Activated CD8-positive, alpha-beta memory T cell treated with anti-CD3 and anti-CD28 coated beads for 1 hour (primary cell): ENCODE data around the gene KDM8.

Experiments used
- DNase-seq, 2 donors: peaks; one replicate each; pipeline ENCODE4 v3.0.0-alpha.2; 2020; ENCODE audit warnings: low read depth in 1 of 2; ENCODE audit errors: extremely low read depth in 1 of 2

The KDM8 gene

GRCh38 chr16:27228621-27229501, 25.5 kb downstream of the KDM8 start:
- no peak for DNase-seq

GRCh38 chr16:27229891-27230470, 26.7 kb downstream of the KDM8 start:
- no peak for DNase-seq

GRCh38 chr16:27230562-27231001, 27.3 kb downstream of the KDM8 start:
- peak; percentile 51 to 73 for DNase-seq

GRCh38 chr16:27231692-27232060, 28.4 kb downstream of the KDM8 start:
- DNase-seq = no peak

- no peak for DNase-seq
Measured at GRCh38 chr16:27232061-27232900, 29.0 kb downstream of the KDM8 start.

- DNase-seq = no peak
Measured at GRCh38 chr16:27232901-27233625, 29.7 kb downstream of the KDM8 start.

- no peak for DNase-seq
Measured at GRCh38 chr16:27233731-27234130, 30.4 kb downstream of the KDM8 start.

GRCh38 chr16:27234171-27234570, 30.8 kb downstream of the KDM8 start:
- DNase-seq = no peak

GRCh38 chr16:27234603-27235002, 31.3 kb downstream of the KDM8 start:
- DNase-seq = no peak

- peak; percentile 71 to 95 for DNase-seq
Measured at GRCh38 chr16:27235055-27235937, 32.0 kb downstream of the KDM8 start.

GRCh38 chr16:27235938-27236245, 32.6 kb downstream of the KDM8 start:
- no peak for DNase-seq

GRCh38 chr16:27236635-27237218, 33.4 kb downstream of the KDM8 start:
- DNase-seq = no peak

- peak; percentile 52 to 64 for DNase-seq
Measured at GRCh38 chr16:27237219-27238015, 34.1 kb downstream of the KDM8 start.

- DNase-seq = no peak
Measured at GRCh38 chr16:27238016-27238587, 34.8 kb downstream of the KDM8 start.

GRCh38 chr16:27238591-27238990, 35.3 kb downstream of the KDM8 start:
- DNase-seq = no peak

- no peak for DNase-seq
Measured at GRCh38 chr16:27239026-27239425, 35.7 kb downstream of the KDM8 start.

- DNase-seq = no peak
Measured at GRCh38 chr16:27239906-27240655, 36.8 kb downstream of the KDM8 start.
